ENCODE data around the gene UPF1. TPM values are rescaled to one million over a fixed set of nuclear protein-coding genes. Genes with fewer than 3 reads are reported as not detected.

The UPF1 gene
- polyA plus RNA-seq, 3 donors: 48.5 to 63.6 (median 57.5) TPM

Other genes starting within 250 kb of the UPF1 start
- gene REX1BD, start 243.2 kb upstream of the UPF1 start, polyA plus RNA-seq (ENCODE audit: insufficient read length in 3 of 3): 10 to 100 TPM; 19.9 to 47.1 (median 43.4) TPM
- 1 to 10 TPM; 2.6 to 5.8 (median 4.7) TPM for gene CRLF1, start 225.2 kb upstream of the UPF1 start, polyA plus RNA-seq (ENCODE audit: insufficient read length in 3 of 3)
- gene TMEM59L, start 219.1 kb upstream of the UPF1 start, polyA plus RNA-seq (ENCODE audit: insufficient read length in 3 of 3): 1 to 10 TPM; 1.6 to 3.9 (median 2.9) TPM
- gene KLHL26, start 194.9 kb upstream of the UPF1 start, polyA plus RNA-seq (ENCODE audit: insufficient read length in 3 of 3): 10 to 100 TPM in 1 of 3 donors, 1 to 10 TPM in 2; 4.7 to 11.4 (median 8.2) TPM
- 10 to 100 TPM; 15.4 to 27.1 (median 22.7) TPM for gene CRTC1, start 148.3 kb upstream of the UPF1 start, polyA plus RNA-seq (ENCODE audit: insufficient read length in 3 of 3)
- gene COMP, start 40.7 kb upstream of the UPF1 start, polyA plus RNA-seq (ENCODE audit: insufficient read length in 3 of 3): under 1 TPM; 0.13 to 0.76 (median 0.14) TPM
- 1 to 10 TPM; 4.5 to 8.1 (median 7.2) TPM for gene CERS1, start 64.2 kb downstream of the UPF1 start, polyA plus RNA-seq (ENCODE audit: insufficient read length in 3 of 3)
- 100 to 1,000 TPM in 2 of 3 donors, 10 to 100 TPM in 1; 93.3 to 142 (median 113) TPM for gene COPE, start 87.4 kb downstream of the UPF1 start, polyA plus RNA-seq (ENCODE audit: insufficient read length in 3 of 3)
- gene DDX49, start 87.8 kb downstream of the UPF1 start, polyA plus RNA-seq (ENCODE audit: insufficient read length in 3 of 3): 10 to 100 TPM; 34.6 to 53.5 (median 50.6) TPM
- gene HOMER3, start 109.3 kb downstream of the UPF1 start, polyA plus RNA-seq (ENCODE audit: insufficient read length in 3 of 3): 10 to 100 TPM; 45.6 to 70.4 (median 62.5) TPM
- 100 to 1,000 TPM in 1 of 3 donors, 10 to 100 TPM in 2; 85.1 to 138 (median 91.5) TPM for gene SUGP2, start 201.6 kb downstream of the UPF1 start, polyA plus RNA-seq (ENCODE audit: insufficient read length in 3 of 3)
- 10 to 100 TPM; 31.4 to 42.7 (median 36.7) TPM for gene ARMC6, start 201.6 kb downstream of the UPF1 start, polyA plus RNA-seq (ENCODE audit: insufficient read length in 3 of 3)
- 10 to 100 TPM; 16.7 to 23.4 (median 22.7) TPM for gene SLC25A42, start 232.0 kb downstream of the UPF1 start, polyA plus RNA-seq (ENCODE audit: insufficient read length in 3 of 3)

Measured in renal cortex interstitium (tissue), 3 donors.